Limb (tissue), 2 donors: Measurements from ENCODE around the gene SCML1.

Experiments used
- DNase-seq, 2 donors: peaks; one replicate each; pipeline ENCODE4 v3.0.0-alpha.2; 2016; ENCODE audit errors: extremely low spot score in 2 of 2

SCML1 gene

GRCh38 chrX:17788956-17789562, 51.8 kb downstream of the SCML1 start:
- no peak for DNase-seq

GRCh38 chrX:17792826-17793225, 55.5 kb downstream of the SCML1 start:
- DNase-seq = no peak

GRCh38 chrX:17798921-17799320, 61.6 kb downstream of the SCML1 start:
- no peak for DNase-seq

- no peak for DNase-seq
Measured at GRCh38 chrX:17801431-17801830, 64.1 kb downstream of the SCML1 start.

- no peak for DNase-seq
Measured at GRCh38 chrX:17802756-17803155, 65.5 kb downstream of the SCML1 start.

- DNase-seq = no peak
Measured at GRCh38 chrX:17803449-17803848, 66.2 kb downstream of the SCML1 start.
